ENCODE data around the gene GPC6.

DNA sequence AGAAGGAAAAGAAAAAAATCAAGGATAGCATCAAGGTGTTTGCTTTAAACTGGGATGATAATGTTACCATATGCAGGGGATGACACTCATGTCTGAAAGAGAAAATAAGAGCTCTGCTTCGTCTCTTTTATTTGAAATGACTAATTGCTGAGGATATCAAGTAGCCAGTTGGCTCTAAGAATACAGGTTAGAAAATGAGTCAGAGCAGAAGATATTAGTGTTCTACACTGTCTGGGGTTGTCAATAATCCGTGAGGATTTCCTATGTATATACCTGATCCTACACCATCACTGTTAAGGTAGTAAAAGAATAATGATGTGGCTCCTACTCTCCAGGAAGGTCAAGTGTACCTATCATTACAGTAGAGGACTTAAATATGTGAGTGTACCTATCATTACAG is 562.5 kb downstream of the GPC6 start:
- TF ChIP-seq CTCF (IDR thresholded peaks at IDR 0.05) (no peak), EP300 (IDR thresholded peaks at IDR 0.05) (no peak), POLR2AphosphoS5 (IDR thresholded peaks at IDR 0.05) (no peak)
